Esophagus squamous epithelium (tissue), 5 donors: ENCODE measurements around the gene MYO16. TPM values are rescaled to one million over a fixed set of nuclear protein-coding genes. Genes with fewer than 3 reads are reported as not detected.

Experiments
- DNase-seq: peaks from one replicate; lab custom pipeline; 2025; lab: John Stamatoyannopoulos, UW
- H3K27ac ChIP-seq, 4 donors: fragments of 200-600 bp; sonication (generic); one replicate each; pipeline ENCODE4 v1.5.1; 2016 to 2019; ENCODE audit warnings: mild to moderate bottlenecking in 1 of 4
- H3K27me3 ChIP-seq, 4 donors: fragments of 200-600 bp; sonication (generic); 1 replicate in 3 of 4; 2 replicates in 1 of 4; pipeline versions ENCODE4 v1.5.1 to v1.6.0; 2017 to 2021; ENCODE audit warnings: antibody characterized with exemption in 1 of 4
- H3K36me3 ChIP-seq, 3 donors: fragments of 200-600 bp; sonication (generic); one replicate each; pipeline ENCODE4 v1.5.1; 2016 to 2019
- H3K4me1 ChIP-seq, 3 donors: fragments of 200-600 bp; sonication (generic); one replicate each; pipeline ENCODE4 v1.5.1; 2017 to 2019
- H3K4me3 ChIP-seq, 4 donors: fragments of 200-600 bp; sonication (generic); 1 replicate in 3 of 4; 2 replicates in 1 of 4; pipeline ENCODE4 v1.5.1; 2016 to 2019; ENCODE audit warnings: mild to moderate bottlenecking in 2 of 4, moderate library complexity in 1 of 4
- H3K9me3 ChIP-seq, 3 donors: fragments of 200-600 bp; sonication (generic); one replicate each; pipeline ENCODE4 v1.5.1; 2016 to 2019
- POLR2A ChIP-seq, 4 donors: fragments of 450-650 bp; IDR thresholded peaks; one replicate each; pipeline ENCODE4 v1.6.1; 2017; ENCODE audit warnings: antibody characterized with exemption in 4 of 4, mild to moderate bottlenecking in 4 of 4, moderate library complexity in 3 of 4
- WGBS, 2 donors: methylation state at CpG; one replicate each; pipeline ENCODE4 v1.1.5; 2018; 5-methylcytosine and 5-hydroxymethylcytosine counted together
- intact Hi-C: fragments of 100-400 bp; cut with DNase I; formaldehyde crosslinking; loops from one replicate; pipeline ENCODE4 v1.15.0; 2022
- total RNA-seq, 4 donors: library from RNA; depleted of rRNA; stranded (reverse); fragments of >200 nt; gene quantifications; one replicate each; pipeline ENCODE4 v1.1.0, GENCODE V29; 2016
- TF ChIP-seq, protein P1 (sequence below), 6 experiments: fragments of 450-650 bp in 4 of 6; fragments of 200-600 bp in 2 of 6; sonication (generic) in 2 of 6; IDR thresholded peaks; one replicate each; pipeline ENCODE4 v1.5.1; 2016 to 2019; ENCODE audit warnings: antibody characterized with exemption in 6 of 6, mild to moderate bottlenecking in 4 of 6, moderate library complexity in 4 of 6
- donor health status: DM: yes; HTN: yes; CAD: no.

Gene MYO16
- total RNA-seq, 4 donors from 2014 or later = 0.09 to 2.1 TPM; not detected in 2

DNA sequence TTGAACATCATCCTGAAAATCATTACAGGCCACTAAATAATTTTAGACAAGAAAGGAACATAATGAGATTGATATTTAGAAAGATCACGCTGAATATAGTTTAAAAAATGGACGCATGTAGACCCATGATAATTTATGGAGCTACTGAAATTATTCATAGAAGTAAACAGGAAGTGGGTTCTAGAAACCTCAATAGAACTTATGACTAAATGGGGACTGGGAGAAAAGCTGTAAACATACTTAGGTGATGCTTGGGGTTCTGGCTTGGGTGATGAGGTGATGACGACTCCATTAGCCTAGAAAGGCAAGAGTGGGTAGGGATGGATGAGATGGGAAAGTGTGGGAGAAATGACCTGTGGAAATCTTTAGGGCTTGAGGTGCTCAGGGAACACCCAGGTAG lies 484.0 kb downstream of the MYO16 start:
- Histone ChIP-seq H3K27ac (no peak overlapping the region), H3K9me3 (no peaks in the 10 kb centered on the region), H3K4me1 (no peaks in the 10 kb centered on the region), H3K36me3 (no peaks in the 10 kb centered on the region), H3K27me3 (no peaks in the 10 kb centered on the region), H3K4me3 (no peak overlapping the region)
- WGBS, 2 donors = 69 to 72% methylated on average over 3 of the region's 3 CpGs
- intact Hi-C loops = no loop called here
- no peak for DNase-seq
- TF ChIP-seq POLR2A (IDR thresholded peaks at IDR 0.05) = no peak

DNA sequence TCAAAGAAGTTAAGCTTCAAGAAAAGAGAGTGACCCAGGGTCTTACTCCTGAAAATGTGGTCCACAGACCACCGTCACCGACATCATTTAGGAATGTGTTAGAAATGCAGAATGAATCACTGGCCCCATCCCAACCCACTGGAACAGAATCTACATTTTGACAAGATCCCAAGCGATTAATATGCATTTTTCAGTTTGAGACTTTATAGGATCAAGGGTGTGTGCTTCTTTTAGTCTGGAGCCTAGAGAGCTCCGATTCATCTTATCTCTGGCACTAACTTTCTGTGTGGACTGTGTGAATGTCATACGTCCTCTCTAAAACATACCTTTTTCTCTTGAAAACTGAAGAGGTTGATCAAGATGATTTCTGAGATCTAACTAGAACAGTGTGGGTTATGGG lies 484.8 kb downstream of the MYO16 start:
- no peaks in the 10 kb centered on the region for H3K9me3 ChIP-seq
- no peaks in the 10 kb centered on the region for H3K4me1 ChIP-seq
- TF ChIP-seq, protein P1, sequence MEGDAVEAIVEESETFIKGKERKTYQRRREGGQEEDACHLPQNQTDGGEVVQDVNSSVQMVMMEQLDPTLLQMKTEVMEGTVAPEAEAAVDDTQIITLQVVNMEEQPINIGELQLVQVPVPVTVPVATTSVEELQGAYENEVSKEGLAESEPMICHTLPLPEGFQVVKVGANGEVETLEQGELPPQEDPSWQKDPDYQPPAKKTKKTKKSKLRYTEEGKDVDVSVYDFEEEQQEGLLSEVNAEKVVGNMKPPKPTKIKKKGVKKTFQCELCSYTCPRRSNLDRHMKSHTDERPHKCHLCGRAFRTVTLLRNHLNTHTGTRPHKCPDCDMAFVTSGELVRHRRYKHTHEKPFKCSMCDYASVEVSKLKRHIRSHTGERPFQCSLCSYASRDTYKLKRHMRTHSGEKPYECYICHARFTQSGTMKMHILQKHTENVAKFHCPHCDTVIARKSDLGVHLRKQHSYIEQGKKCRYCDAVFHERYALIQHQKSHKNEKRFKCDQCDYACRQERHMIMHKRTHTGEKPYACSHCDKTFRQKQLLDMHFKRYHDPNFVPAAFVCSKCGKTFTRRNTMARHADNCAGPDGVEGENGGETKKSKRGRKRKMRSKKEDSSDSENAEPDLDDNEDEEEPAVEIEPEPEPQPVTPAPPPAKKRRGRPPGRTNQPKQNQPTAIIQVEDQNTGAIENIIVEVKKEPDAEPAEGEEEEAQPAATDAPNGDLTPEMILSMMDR (IDR thresholded peaks at IDR 0.05) = no peak
- TF ChIP-seq POLR2A (IDR thresholded peaks at IDR 0.05) = no peak
- intact Hi-C loops = no loop called here
- no peaks in the 10 kb centered on the region for H3K36me3 ChIP-seq
- 89 to 90% methylated on average over 5 of the region's 5 CpGs for WGBS, 2 donors
- no peak overlapping the region for H3K4me3 ChIP-seq
- no peak for DNase-seq
- H3K27ac ChIP-seq = no peak overlapping the region
- no peaks in the 10 kb centered on the region for H3K27me3 ChIP-seq

DNA sequence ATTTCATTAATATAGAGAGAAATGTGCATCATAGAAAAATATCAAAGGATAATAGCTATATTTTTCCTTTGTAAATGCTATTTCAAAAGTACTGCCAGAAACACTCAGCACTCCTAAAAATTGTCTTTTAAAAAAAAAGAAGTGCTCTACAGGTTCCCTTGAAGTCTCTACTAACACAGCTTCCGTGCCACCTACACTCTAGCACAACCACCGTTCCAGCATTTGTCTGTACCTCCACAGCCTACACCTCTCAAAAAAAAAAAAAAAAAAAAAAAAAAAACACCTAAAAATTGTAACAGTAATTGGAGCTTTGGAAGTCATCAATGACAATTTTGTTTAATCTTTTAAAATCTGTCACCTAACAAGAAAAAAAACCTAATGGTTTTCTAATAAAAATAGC lies 485.6 kb downstream of the MYO16 start:
- Histone ChIP-seq H3K27ac (no peak overlapping the region), H3K4me3 (no peak overlapping the region), H3K27me3 (no peaks in the 10 kb centered on the region), H3K9me3 (no peaks in the 10 kb centered on the region), H3K36me3 (no peaks in the 10 kb centered on the region), H3K4me1 (no peaks in the 10 kb centered on the region)
- no peak for DNase-seq
- WGBS, 2 donors = 82 to 92% methylated on average over 2 of the region's 2 CpGs
- TF ChIP-seq, protein P1 (IDR thresholded peaks at IDR 0.05) = no peak
- no peak for TF ChIP-seq POLR2A (IDR thresholded peaks at IDR 0.05)
- intact Hi-C loops = no loop called here

DNA sequence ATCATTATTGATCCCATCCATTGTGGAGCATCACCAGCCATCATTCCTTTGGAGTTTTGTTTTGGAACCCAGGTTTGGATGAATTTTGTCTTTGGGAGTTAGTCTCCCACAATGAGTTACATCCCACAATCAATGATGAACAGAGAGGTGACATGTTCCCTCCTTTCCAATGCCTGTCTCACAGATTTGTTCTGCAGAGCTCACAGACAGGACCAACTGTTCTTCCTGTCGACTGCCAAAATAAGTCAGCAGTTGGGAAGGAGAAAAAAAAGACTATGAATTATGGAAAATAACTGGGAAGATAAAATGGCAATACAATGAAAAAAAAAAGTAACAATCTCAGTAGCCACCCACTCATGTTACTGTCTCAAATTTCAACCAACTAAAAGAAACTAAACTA lies 489.1 kb downstream of the MYO16 start:
- Histone ChIP-seq H3K4me3 (no peak overlapping the region), H3K9me3 (no peaks in the 10 kb centered on the region), H3K27ac (no peak overlapping the region), H3K36me3 (no peaks in the 10 kb centered on the region), H3K4me1 (no peaks in the 10 kb centered on the region), H3K27me3 (no peaks in the 10 kb centered on the region)
- intact Hi-C loops = no loop called here
- 33 to 75% methylated on average over 1 of the region's 1 CpG for whole genome bisulfite sequencing, 2 donors
- no peak for TF ChIP-seq POLR2A (IDR thresholded peaks at IDR 0.05)
- TF ChIP-seq, protein P1 (IDR thresholded peaks at IDR 0.05) = no peak
- no peak for DNase-seq

DNA sequence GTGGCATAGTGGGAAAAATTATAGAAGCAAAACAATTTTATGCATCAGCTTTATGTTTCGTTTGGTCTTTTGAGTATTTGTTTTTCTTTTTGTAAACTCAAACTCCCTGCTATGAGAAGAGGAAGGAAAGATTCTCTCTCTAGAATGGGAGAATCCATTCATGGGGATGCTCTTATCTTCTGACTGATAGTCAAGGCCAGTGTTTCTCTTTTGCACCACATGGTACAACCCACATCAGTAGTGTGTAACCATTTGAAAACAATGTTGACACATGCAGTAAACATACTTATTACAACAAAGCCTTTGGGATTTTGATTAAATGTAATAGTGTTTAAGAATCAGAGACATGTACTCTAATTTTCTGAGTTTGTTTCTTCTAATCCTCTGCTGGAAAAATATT lies 490.5 kb downstream of the MYO16 start:
- H3K4me1 ChIP-seq = no peaks in the 10 kb centered on the region
- no peak for DNase-seq
- 32 to 42% methylated on average over 1 of the region's 1 CpG for WGBS, 2 donors
- TF ChIP-seq, protein P1 (IDR thresholded peaks at IDR 0.05) = no peak
- no peak for TF ChIP-seq POLR2A (IDR thresholded peaks at IDR 0.05)
- no peaks in the 10 kb centered on the region for H3K36me3 ChIP-seq
- intact Hi-C loops = no loop called here
- H3K9me3 ChIP-seq = no peaks in the 10 kb centered on the region
- H3K4me3 ChIP-seq = no peak overlapping the region
- H3K27ac ChIP-seq = no peak overlapping the region
- no peaks in the 10 kb centered on the region for H3K27me3 ChIP-seq

DNA sequence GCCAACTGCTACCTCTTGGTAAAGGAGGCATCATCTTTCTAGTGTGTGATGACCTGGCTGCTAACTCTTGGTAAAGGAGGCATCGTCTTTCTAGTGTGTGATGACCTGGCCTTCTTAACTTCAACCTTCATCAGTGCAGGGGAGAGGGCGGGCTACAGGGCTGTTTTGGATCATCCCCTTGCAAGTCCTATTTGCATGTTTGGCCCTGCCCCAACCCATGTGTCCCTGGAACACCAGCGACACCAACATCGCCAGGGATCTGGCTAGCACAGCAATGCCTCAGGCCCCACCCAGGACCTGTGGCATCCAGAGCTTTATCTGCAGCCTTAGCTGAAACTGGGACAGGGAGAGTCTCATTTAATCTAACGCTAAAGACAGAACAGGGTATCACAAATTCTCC lies 492.4 kb downstream of the MYO16 start:
- no peaks in the 10 kb centered on the region for H3K9me3 ChIP-seq
- intact Hi-C loops = no loop called here
- H3K36me3 ChIP-seq = no peaks in the 10 kb centered on the region
- no peak overlapping the region for H3K27ac ChIP-seq
- WGBS, 2 donors = 88 to 92% methylated on average over 1 to 5 of the region's 5 CpGs
- H3K27me3 ChIP-seq = no peaks in the 10 kb centered on the region
- DNase-seq = no peak
- no peak overlapping the region for H3K4me3 ChIP-seq
- TF ChIP-seq POLR2A (IDR thresholded peaks at IDR 0.05) = no peak
- TF ChIP-seq, protein P1 (IDR thresholded peaks at IDR 0.05) = no peak
- H3K4me1 ChIP-seq = no peaks in the 10 kb centered on the region
